ENCODE measurements around the gene PLD6.
A peak's percentile ranks its signal among the peaks of the same experiment; 100 is the strongest.
"Not testable (repeated sequence)": the region's sequence is repeated elsewhere in the genome, so short reads cannot be mapped to it uniquely, and the experiment has no call there.

Gene PLD6

GRCh38 chr17:17206124-17206912 lies at the start of gene PLD6:
Gene PLD6 (minus strand): TSS chr17:17206333. CDS start chr17:17206286, 47 bp downstream.
- DNase-seq (ENCODE audit: low read depth): peak; percentile 92

GRCh38 chr17:17255689-17256088 lies 49.6 kb upstream of the PLD6 start:
- DNase-seq (ENCODE audit: low read depth): not testable (repeated sequence)

GRCh38 chr17:17254036-17254435 lies 47.9 kb upstream of the PLD6 start:
- DNase-seq (ENCODE audit: low read depth): no peak

- DNase-seq (ENCODE audit: low read depth): no peak
Observed at GRCh38 chr17:17253406-17253805, 47.3 kb upstream of the PLD6 start.

- no peak for DNase-seq (ENCODE audit: low read depth)
Observed at GRCh38 chr17:17252149-17252661, 46.1 kb upstream of the PLD6 start.

- DNase-seq (ENCODE audit: low read depth): no peak
Observed at GRCh38 chr17:17246879-17247278, 40.7 kb upstream of the PLD6 start.

GRCh38 chr17:17243163-17243562 lies 37.0 kb upstream of the PLD6 start:
- DNase-seq (ENCODE audit: low read depth): no peak

GRCh38 chr17:17242246-17242645 lies 36.1 kb upstream of the PLD6 start:
- no peak for DNase-seq (ENCODE audit: low read depth)

- DNase-seq (ENCODE audit: low read depth): no peak
Observed at GRCh38 chr17:17241656-17242055, 35.5 kb upstream of the PLD6 start.

GRCh38 chr17:17239832-17240231 lies 33.7 kb upstream of the PLD6 start:
- no peak for DNase-seq (ENCODE audit: low read depth)

- peak; percentile 90 for DNase-seq (ENCODE audit: low read depth)
Observed at GRCh38 chr17:17237026-17237799, 31.1 kb upstream of the PLD6 start, which contains the start of gene FLCN. Gene FLCN (minus strand): TSS chr17:17237168. CDS start chr17:17228137, 9,031 bp downstream.

- DNase-seq (ENCODE audit: low read depth): no peak
Observed at GRCh38 chr17:17236295-17237025, 30.3 kb upstream of the PLD6 start.

- no peak for DNase-seq (ENCODE audit: low read depth)
Observed at GRCh38 chr17:17235212-17236174, 29.4 kb upstream of the PLD6 start.

- DNase-seq (ENCODE audit: low read depth): no peak
Observed at GRCh38 chr17:17232303-17232621, 26.1 kb upstream of the PLD6 start.

GRCh38 chr17:17231621-17232302 lies 25.6 kb upstream of the PLD6 start:
- DNase-seq (ENCODE audit: low read depth): no peak

GRCh38 chr17:17229416-17230384 lies 23.6 kb upstream of the PLD6 start:
- no peak for DNase-seq (ENCODE audit: low read depth)

GRCh38 chr17:17228521-17229279 lies 22.6 kb upstream of the PLD6 start:
- DNase-seq (ENCODE audit: low read depth): no peak
